GM18498 (cell line): ENCODE measurements around the gene EPB41L2.
A peak's percentile ranks its signal among the peaks of the same experiment; 100 is the strongest.

Source experiments
- ATAC-seq: cut with Tn5 transposase; IDR thresholded peaks from one replicate; pipeline ENCODE4 v1.9.1; 2021; ENCODE audit warnings: mild to moderate bottlenecking, moderate library complexity; ENCODE audit not compliant: unreplicated experiment

The EPB41L2 gene

GRCh38 chr6:130879826-130880225, 183.2 kb downstream of the EPB41L2 start:
- ATAC-seq = no peak

- no peak for ATAC-seq
Measured at GRCh38 chr6:130873746-130874145, 189.3 kb downstream of the EPB41L2 start.

GRCh38 chr6:130872250-130873095, 190.6 kb downstream of the EPB41L2 start:
- ATAC-seq = peak; percentile 63

GRCh38 chr6:130870179-130870880, 192.7 kb downstream of the EPB41L2 start:
- no peak for ATAC-seq

GRCh38 chr6:130869681-130870080, 193.4 kb downstream of the EPB41L2 start:
- ATAC-seq = no peak

GRCh38 chr6:130865793-130866192, 197.3 kb downstream of the EPB41L2 start:
- ATAC-seq = no peak

GRCh38 chr6:130864344-130864743, 198.7 kb downstream of the EPB41L2 start:
- ATAC-seq = no peak

GRCh38 chr6:130863415-130864230, 199.4 kb downstream of the EPB41L2 start:
- no peak for ATAC-seq

- ATAC-seq = no peak
Measured at GRCh38 chr6:130862370-130862769, 200.7 kb downstream of the EPB41L2 start.

- no peak for ATAC-seq
Measured at GRCh38 chr6:130859161-130859867, 203.7 kb downstream of the EPB41L2 start.

- ATAC-seq = no peak
Measured at GRCh38 chr6:130858498-130859160, 204.4 kb downstream of the EPB41L2 start.

- ATAC-seq = no peak
Measured at GRCh38 chr6:130858054-130858453, 205.0 kb downstream of the EPB41L2 start.

- no peak for ATAC-seq
Measured at GRCh38 chr6:130853555-130854183, 209.4 kb downstream of the EPB41L2 start.

GRCh38 chr6:130852844-130853554, 210.0 kb downstream of the EPB41L2 start:
- ATAC-seq = no peak

- ATAC-seq = no peak
Measured at GRCh38 chr6:130851026-130851425, 212.0 kb downstream of the EPB41L2 start.

- no peak for ATAC-seq
Measured at GRCh38 chr6:130849594-130849993, 213.5 kb downstream of the EPB41L2 start.

GRCh38 chr6:130848945-130849344, 214.1 kb downstream of the EPB41L2 start:
- ATAC-seq = peak; percentile 97

GRCh38 chr6:130847001-130847910, 215.8 kb downstream of the EPB41L2 start:
- no peak for ATAC-seq
